Left hindlimb (tissue), 1 donor: Measurements from ENCODE around the gene DOHH.
"Not testable (repeated sequence)": the region's sequence is repeated elsewhere in the genome, so short reads cannot be mapped to it uniquely, and the experiment has no call there.

Experiments used
- DNase-seq: peaks from one replicate; pipeline ENCODE4 v3.0.0-alpha.2; 2018

Gene DOHH

DNA sequence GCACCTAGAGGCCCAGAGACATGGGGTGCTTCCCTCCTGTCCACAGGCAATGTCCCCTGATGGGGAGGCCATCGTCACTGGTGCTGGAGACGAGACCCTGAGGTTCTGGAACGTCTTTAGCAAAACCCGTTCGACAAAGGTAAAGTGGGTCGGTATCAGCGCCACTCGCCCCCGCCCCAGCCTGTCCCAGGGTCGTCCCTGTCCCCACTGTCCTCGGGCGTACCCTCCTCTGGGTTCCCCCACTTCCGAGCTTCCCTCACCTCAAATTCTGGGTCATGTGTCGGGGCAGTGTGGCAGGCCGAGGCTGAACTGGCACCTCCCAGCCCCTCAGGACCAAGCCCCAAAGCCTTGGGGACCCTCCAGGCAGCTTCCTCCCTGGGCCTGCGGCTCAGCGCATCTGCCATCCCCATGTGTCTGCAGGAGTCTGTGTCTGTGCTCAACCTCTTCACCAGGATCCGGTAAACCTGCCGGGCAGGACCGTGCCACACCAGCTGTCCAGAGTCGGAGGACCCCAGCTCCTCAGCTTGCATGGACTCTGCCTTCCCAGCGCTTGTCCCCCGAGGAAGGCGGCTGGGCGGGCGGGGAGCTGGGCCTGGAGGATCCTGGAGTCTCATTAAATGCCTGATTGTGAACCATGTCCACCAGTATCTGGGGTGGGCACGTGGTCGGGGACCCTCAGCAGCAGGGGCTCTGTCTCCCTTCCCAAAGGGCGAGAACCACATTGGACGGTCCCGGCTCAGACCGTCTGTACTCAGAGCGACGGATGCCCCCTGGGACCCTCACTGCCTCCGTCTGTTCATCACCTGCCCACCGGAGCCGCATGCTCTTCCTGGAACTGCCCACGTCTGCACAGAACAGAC lies 34.1 kb upstream of the DOHH start:
- no peak for DNase-seq

DNA sequence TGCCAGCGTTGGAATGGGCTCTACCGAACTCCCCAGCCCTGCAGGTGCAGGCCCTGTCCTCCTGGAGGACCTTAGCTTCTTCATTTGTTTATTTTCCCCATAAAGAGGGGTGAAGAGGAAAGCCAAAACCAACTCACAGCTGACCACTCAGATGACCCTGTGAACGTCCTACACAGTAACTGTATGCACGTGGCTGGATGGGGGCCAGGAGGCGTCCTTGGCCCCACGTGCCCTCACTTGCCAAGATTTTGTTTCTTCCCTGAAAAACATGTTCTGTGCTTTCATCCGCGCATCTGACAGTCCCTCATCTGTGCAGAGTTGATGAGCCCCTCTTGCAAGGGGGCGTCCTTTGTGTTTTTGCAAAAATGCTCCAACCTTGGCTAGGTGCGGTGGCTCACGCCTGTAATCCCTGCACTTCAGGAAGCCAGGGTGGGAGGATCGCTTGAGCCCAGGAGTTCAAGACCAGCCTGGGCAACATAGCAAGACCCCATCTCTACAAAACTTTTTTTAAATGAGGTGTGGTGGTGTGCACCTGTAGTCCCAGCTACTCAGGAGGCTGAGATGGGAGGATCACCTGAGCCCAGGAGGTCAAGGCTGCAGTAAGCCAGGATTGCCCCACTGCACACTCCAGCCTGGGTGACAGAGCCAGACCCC lies 33.2 kb upstream of the DOHH start:
- no peak for DNase-seq

DNA sequence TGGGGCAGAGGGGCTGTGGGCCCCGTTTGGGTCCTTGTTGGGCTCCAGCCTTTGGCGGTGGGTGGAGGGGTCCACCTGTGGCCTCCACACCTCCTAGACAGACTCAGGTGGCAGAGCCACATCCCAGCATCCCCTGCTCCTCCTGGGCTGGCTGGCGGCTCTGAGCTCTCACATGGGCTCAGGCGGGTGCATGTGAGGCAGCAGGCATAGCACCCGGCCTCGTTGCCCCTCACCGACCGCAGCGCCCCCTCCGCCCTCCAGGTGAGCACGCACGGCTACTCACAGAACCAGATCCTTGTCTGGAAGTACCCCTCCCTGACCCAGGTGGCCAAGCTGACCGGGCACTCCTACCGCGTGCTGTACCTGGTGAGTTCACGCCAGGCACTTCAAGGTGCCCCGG lies 32.6 kb upstream of the DOHH start:
- DNase-seq: no peak

DNA sequence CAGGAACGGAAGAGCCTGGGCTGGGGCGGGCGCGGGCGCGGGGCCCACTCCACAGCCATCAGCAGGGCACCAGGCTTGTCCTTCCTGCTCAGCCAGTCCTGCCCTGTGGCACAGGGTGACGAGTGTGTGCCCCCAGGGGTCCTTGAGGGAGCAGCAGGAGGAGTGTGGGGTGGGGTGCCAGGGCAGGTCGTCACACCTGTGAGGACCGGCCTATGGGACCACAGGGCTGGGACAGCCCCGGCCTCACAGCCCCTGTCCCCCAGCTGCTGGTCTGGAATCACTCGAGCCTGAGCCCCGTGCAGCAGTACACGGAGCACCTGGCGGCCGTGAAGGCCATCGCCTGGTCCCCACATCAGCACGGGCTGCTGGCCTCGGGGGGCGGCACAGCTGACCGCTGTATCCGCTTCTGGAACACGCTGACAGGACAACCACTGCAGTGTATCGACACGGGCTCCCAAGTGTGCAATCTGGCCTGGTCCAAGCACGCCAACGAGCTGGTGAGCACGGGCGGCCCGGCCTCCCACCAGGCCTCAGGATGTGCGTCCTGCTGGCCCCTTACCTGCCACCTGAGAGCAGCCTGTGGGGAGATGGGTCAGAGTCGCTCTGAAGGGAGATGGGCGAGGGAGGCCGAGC lies 31.8 kb upstream of the DOHH start:
- DNase-seq: no peak

DNA sequence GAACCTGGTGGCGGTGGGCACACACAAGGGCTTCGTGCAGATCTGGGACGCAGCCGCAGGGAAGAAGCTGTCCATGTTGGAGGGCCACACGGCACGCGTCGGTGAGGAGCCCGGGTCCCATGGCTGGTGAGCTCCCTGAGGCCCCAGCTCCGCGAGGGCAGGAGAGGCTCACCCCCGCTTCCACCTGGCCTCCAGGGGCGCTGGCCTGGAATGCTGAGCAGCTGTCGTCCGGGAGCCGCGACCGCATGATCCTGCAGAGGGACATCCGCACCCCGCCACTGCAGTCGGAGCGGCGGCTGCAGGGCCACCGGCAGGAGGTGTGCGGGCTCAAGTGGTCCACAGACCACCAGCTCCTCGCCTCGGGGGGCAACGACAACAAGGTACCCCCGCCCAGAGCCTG lies 31.2 kb upstream of the DOHH start:
- DNase-seq: no peak

DNA sequence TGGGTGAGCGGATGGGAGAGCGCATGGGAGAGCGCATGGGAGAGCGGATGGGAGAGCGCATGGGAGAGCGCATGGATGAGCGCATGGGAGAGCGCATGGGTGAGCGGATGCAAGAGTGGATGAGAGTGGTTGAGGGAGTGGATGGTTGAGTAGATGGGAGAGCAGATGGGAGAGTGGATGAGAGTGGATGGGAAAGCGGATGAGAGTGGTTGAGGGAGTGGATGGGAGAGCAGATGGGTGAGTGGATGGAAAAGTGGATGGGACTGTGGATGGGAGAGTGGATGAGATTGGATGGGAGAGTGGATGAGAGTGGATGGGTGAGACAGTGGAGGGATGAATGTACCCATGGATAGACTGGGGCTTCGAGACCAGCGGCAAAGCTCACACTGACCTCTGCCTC lies 29.9 kb upstream of the DOHH start:
- DNase-seq: no peak

DNA sequence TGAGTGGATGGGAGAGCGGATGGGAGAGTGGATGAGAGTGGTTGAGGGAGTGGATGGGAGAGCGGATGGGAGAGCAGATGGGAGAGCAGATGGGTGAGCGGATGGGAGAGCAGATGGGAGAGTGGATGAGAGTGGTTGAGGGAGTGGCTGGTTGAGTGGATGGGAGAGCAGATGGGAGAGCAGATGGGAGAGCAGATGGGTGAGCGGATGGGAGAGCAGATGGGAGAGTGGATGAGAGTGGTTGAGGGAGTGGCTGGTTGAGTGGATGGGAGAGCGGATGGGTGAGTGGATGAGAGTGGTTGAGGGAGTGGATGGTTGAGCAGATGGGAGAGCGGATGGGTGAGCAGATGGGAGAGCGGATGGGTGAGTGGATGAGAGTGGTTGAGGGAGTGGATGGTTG lies 28.8 kb upstream of the DOHH start:
- not testable (repeated sequence) for DNase-seq

DNA sequence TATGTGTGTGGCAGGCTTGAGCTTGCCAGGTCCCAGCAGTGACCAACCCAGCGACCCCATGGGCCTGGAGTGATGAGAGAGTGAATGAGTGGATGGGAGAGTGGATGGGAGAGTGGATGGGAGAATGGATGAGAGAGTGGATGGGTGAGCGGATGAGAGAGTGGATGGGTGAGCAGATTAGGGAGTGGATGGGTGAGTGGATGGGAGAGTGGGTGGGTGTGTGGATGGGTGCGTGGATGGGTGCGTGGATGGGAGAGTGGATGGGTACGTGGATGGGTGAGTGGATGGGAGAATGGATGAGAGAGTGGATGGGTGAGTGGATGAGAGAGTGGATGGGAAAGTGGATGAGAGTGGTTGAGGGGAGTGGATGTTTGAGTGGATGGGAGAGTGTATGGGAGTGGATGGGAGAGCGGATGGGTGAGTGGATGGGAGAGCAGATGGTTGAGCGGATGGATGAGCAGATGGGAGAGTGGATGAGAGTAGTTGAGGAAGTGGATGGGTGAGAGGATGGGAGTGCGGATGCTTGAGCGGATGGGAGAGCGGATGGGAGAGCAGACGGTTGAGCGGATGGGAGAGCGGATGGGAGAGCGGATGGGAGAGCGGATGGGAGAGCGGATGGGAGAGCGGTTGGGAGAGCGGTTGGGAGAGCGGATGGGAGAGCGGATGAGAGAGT lies 28.2 kb upstream of the DOHH start:
- DNase-seq: no peak

DNA sequence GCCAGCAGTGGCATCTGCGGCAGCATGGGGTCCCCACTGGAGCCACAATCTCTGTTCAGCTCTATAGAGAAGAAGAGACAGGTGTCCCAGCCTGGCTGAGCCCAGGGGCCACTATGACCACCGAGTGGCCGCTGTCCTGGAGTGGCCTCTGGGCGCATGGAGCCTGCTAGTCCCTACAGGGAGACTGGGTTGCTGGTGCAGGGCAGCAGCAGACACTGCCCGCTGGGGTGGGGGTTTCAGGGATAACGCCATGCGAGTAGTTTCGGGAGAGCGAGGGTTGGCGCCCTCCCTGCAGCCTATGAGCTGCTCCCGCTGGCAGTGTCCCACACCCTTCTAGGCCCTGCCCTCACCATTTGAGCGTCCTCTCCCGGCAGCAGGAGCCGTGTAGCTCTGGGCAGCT lies 27.6 kb upstream of the DOHH start:
- DNase-seq: no peak

DNA sequence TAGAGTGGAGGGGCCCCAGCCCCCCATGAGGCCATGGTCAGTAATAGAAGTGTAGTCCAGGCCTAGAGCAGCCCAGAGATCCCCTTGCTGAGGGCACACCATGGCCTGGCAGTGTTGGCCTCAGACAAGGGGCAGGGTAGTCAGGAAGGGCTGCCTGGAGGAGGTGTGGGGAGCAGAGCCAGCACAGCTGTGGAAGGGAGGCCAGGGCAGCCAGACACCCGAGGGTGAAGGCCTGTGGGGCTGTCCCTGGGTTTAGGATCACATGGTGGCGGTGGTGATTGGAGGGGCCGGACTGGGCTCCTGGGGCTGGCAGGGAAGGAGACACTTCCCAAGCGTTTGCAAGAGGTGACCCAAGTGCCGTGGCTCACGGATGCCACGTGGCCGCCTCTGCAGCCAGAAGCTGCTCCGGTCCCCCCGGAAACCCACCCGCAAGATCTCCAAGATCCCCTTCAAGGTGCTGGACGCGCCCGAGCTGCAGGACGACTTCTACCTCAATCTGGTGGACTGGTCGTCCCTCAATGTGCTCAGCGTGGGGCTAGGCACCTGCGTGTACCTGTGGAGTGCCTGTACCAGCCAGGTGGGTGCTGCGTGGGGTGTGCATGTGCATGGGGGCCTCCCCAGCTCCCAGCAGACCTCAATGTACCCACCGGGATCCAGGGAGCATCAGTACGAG lies 26.9 kb upstream of the DOHH start:
- DNase-seq: no peak

DNA sequence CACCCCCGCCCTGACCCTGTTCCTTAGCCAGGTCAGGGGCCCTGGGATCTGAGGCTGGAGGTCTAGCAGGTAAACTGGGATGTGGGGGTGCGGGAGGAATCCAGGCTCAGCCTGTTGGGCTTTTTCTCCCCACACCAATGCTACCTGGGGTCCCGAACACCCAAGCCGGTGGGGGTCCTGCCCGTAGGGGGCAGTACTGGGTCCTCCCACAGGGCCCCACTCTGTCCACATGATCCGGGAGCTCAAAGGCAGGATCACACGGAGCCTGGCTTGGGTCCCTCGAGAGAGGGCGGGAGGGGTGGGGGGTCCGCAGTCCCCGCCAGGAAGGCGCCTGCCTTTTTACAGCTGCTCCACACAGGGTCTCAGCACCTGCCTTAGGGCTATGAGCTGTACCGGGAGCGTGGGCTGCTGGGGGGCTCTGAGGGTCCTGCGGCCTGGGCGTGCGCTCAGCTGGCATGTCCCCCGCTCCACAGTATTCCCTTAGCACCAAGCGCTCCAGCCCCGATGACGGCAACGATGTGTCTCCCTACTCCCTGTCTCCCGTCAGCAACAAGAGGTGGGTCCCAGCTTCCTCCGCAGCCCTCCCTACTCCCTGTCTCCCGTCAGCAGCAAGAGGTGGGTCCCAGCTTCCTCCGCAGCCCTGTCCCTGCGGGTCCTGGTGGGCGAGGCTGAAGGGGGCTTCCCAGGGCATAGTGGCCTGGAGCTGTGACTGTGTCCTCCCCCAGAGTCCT lies 26.2 kb upstream of the DOHH start:
- DNase-seq: no peak

DNA sequence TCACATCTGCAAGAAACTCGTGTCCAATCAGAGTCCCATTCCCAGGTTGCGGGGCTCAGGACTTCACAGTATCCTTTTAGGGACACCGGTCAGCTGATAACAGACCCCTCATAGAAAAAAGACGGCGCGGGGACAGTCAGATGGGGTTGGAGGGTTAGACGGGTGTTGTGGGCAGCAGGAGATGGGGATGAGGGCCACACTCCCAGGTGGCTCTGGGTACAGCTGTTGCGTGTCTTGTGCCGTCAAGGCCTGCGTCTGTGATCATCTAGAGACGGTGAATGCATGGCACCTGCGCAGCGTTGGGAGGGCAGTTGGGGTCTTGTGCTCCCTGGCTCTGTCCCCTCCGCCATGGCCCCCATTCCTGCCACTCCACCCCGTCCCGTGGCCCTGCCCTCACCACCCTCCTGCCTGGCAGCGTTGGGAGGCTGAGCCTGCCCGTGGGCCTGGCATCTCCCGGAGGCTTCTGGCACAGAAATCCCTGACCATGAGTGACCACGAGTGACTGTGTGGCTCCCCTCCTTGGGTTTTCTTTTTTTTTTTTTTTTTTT lies 24.5 kb upstream of the DOHH start:
- no peak for DNase-seq

DNA sequence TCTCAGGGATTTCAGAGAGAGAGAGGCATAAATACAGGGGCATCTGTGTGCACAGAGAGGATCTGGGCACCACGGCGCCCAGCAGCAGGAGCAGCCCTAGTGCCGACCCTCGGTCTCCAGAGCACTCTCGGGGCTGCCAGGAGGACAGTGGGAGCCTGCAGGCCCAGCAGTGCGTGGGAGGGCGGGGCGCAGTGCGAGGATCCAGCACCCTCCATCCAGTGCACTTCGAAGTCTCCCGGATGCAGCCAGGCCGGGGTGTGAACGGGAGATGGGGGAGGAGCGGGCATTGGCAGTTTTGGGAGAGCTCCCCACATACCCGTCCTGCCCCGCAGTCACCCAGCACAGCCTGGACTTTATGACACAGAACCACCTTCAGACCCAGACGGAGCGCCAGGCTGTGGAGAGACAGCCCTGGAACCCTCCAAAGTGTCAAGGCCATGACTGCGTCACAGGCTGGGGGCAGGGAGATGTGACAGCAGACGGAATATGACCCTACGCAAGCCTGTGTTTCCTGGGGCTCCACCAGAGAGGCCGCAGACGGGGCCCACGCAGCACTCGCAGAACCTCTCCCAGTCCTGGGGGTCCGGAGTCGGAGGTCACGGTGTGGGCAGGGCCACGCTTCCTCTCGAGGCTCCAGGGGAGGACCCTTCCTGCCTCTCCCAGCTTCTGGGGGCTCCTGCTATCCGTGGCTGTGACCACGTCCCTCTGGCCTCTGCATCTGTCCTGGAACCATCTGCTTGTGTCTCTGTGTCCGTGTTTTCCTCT lies 23.8 kb upstream of the DOHH start:
- no peak for DNase-seq

DNA sequence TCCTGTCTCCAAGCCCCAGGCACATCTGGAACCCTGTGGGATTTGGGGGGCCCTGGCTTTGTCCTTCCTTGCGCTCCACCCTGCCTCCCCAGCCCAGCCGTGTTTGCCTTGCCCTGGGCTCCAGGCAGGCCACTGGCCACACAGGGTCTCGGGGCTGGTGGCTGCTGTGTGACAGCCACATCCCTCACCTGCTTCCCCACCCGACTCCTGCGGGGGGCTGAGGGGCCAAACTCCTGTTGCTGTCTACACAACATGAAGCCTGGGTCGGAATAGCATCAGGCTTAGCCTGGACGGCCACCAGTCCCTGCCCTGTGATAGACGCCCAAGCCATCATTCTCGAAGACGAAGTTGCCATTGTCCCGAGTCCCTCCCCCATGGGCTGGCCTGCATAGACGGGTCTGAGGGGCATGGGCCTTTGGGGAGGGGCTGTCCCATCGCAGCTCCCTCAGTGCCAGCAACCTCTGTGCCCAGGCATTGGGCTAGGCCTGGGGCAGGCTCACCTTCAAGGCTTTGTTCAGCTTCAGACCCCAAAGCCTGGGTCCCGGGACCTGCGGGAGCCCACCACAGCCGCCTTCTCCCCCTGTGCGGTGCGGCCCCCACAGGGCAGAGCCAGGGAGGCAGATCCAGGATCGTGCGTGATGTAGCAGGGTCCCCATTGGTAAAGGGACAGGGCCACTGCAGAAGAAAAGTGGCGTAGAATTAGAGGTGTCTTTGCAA lies 23.0 kb upstream of the DOHH start:
- DNase-seq: no peak

DNA sequence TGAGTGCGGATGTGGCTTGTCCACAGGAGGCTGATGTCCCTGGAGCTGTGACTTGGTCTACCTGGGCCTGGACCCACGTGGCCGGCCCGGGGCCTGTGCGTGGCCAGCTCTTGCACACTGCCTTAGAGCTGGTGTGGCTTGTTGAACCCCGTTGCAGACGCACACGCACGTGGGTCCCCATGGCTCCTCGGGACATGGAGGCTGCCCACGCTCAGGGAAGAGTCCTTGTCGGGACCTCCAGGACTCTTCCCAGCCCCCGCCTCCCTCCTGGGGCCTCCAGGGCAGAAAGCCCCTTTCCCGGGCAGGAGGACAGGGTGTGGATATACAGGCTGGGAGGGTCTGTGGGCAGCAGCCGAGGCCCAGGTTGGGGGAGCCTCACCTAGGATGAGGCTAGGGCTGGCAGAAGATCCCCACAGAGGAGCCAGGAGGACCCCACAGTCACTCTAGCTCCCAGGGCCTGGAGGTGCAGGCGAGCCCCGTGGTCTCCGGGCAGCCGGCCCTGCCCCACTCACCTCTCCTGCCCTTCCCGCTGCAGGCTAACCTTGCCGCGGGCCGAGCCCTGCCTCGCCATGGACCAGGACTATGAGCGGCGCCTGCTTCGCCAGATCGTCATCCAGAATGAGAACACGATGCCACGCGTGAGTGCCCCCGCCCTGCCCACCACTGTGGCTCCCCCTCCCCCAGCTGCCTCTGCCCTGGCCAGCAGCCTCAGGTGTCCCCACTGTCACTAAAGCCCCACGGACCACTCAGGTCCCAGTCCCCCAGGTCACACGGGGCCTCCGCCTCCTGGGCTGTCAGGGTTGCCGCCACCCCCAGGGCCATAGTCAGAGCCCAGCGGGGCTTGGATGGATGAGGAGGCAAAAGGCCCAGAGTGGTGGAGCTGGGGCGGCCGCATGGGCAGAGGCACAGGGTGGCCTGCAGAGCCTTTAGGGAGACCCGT lies 22.2 kb upstream of the DOHH start:
- no peak for DNase-seq

DNA sequence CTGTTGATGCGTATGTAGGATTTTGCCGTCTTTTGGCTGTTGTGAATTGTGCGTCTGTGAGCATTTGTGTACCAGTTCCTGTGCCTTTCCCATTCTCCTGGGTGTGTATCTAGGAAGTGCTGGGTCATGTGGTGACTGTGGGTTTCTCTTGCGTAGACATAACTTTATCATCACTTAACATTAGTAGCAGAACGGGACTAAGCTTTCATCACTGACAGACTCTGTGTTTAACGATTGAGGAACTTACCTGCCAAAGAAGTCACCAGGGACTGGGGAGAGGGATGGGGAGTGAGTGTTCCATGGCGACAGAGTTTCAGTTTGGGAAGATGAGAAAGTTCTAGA lies 20.6 kb upstream of the DOHH start:
- no peak for DNase-seq

DNA sequence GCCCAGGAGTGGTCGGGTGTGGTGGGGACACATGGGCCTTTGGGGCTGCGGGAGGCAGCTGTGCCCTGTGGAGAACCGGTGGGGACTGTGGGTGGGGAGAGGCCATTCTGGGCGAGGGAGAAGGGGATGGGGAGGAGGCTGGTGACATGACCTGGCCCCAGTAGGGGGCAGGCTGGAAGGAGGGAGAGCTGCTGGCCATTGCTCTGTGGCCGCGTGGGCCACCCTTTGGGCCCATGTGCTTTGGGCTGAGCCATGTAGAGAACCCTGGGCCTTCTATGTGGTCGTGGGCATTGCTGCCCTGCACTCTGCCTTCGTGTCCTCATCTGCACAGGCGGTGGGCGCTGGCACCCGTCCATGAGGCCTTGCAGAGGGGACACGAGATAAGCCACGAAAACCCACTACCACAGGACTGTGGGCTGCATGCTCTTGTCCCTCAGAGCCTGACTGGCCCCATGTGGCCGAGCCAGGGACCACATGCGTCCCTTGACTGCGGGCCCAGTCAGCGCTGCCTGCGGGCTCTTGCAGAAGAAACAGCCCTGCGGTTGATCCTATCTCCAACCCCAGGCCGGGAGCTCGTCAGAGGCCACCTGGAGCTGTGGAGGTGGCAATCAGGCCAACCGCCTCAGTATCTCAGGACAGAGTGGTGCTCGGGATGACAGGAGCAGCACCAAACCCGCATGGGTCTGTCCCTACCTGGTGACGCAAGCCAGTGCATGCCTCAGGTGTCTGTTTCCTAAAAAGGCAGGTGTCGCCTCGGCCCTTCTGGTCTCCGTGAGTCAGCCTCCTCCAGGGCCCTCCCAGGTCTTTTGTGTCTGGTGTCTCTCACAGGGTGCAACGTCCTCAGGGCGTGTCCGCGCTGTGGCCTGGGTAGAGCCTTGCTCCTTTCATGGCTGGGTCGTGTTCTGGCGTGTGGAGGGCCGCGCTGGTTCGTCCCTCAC lies 20.0 kb upstream of the DOHH start:
- DNase-seq: no peak

DNA sequence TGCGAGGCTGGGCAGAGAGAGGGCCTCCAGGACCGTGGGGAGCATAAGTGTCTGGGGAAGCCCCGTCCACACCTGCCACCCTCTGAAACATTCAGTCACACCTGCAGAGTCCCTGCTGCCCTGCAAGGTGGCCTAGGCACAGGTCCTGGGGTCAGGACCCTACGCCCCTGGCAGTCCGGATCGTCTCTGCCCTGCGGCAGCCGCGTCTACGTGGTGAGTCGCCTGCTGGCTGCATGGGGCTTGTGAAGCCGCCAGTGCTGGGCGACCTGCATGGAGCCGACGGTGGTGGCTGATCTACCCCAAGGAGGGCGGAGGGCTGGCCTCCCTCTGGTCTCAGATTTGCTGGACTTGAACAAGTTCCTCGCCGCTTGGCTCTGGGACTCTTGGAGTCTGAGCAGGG lies 18.7 kb upstream of the DOHH start:
- no peak for DNase-seq
